Right ventricle myocardium superior (tissue), 1 donor: ENCODE measurements around the gene WNT4. TPM values are rescaled to one million over a fixed set of nuclear protein-coding genes. Genes with fewer than 3 reads are reported as not detected.
A peak's percentile ranks its signal among the peaks of the same experiment; 100 is the strongest.

Source experiments
- ATAC-seq: fragments of 200-7000 bp; cut with Tn5 transposase; one replicate; pipeline ENCODE4 v1.9.1; 2020; ENCODE audit warnings: mild to moderate bottlenecking; ENCODE audit not compliant: poor library complexity
- DNase-seq: peaks from one replicate; pipeline ENCODE4 v3.0.0-alpha.2; 2020
- intact Hi-C: fragments of 100-400 bp; cut with DNase I; formaldehyde crosslinking; loops from one replicate; pipeline ENCODE4 v1.11.2; 2022
- long read RNA-seq: library from polyadenylated mRNA; unstranded; transcript quantifications from one replicate; pipeline ENCODE4 v2.0.0, GENCODE V29; 2021
- total RNA-seq: library from RNA; stranded (reverse); fragmentation: NEBNext Ultra II Directional; extraction: Animal tissue kit (Norgen Biotek cat#: 25700); gene quantifications from one replicate; pipeline ENCODE4 v1.2.1, GENCODE V29; 2021
- donor health status: DM: no; HTN: yes; CAD: no; lungs with severe emphysema.

WNT4 gene
- not detected for total RNA-seq
- long read RNA-seq, partial matches to known transcripts, result 0 of 1 reads
- long read RNA-seq, other reads (novel, unspliced or antisense), result 1 of 1 reads

DNA sequence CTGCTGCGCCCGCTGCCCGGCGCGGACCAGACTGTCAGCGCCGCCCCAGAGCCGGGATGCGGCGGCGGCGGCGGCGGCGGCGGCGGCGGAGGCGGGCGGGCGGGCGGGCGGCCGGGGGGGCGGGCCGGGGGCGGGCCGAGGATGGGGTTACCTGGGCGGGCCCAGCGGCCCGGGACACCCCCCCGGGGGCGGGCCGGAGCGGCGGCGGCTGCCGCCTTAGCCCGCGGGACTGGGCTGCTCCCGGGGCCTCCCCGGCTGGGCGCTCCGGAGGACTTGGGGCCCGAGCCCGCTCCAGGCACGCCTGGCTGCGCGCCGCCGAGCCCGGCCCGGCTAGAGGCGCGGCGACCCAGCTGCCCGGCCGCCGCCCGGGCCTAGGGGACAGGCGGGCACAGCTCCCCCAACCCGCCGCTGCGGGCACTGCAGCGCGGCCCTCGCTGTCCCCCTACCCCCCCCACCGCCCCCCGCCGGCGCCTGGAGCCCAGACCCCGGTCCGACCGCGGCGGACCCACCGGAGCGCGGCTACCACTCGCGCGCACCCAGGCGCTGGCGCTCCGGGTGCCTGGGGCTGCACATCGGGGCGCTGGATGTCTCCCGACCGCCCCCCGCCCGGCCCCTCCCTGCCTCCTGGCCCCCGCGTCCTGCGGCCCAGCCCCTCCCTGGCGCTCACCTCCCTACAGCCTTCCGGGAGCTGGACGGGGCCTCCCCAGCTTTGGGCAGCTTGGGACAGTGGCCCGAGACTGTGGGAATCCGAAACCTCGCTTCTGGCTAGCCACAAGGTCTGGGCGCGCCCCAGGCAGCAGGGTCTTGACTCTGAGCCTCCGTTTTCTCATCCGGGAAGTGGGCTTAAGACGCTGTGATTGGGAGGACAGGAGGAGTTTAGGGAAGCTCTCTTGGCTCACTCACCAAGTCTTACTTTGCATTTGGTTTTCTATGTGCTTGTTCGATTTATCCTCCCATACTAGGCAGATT lies at the start of gene WNT4:
Gene WNT4 (minus strand): TSS at position 33 of the 969 bp plus-strand sequence. CDS start 175 bp downstream, outside the sequence.
- ATAC-seq (peak; percentile 69), DNase-seq (no peak)
- intact Hi-C loops, result no loop called here

DNA sequence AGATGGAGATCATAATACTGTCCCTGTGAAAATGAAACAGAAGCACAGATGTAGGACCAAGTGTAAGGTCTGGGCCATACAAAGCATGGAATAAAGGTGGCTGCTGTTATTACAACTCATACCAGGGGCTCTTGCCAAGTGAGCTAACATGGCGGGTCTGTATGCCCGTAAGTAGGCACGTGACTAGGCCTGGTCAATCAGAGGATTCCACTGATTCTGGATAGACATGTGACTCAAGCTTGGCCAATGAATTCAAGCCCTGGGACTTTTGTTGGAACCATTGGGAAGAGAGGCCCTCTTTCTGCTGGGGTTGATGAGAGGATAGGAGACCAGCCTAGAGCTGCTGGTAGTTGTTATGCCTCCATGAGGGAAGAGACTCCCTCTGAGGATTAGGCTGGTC lies 47.8 kb upstream of the WNT4 start:
- intact Hi-C loops, result no loop called here
- no peak for DNase-seq
- no peak for ATAC-seq

DNA sequence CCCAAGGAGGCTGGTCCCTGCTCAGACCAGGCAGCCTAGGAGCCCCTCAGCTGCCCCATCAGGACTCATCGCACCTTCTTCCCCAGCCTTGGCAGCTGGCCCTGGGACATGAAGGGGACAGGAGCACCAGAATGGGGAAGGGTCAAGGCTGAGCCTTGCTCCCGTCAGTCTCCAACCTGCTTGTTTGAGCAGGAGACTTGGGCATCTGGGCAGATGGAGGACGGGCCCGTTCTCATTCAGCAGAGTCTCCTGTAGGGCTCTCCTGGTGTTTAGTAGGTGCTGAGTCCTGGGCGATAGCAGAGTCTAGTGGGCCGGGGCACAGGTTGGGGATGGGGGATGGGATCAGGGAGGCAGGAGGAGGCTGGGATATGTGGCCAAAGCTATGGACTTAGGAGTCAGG lies 47.4 kb upstream of the WNT4 start:
- no peak for ATAC-seq
- no peak for DNase-seq
- intact Hi-C loops, result no loop called here

GRCh38 chr1:22189619-22190018 lies 46.7 kb upstream of the WNT4 start:
- intact Hi-C loops, result no loop called here
- DNase-seq (no peak), ATAC-seq (no peak)

DNA sequence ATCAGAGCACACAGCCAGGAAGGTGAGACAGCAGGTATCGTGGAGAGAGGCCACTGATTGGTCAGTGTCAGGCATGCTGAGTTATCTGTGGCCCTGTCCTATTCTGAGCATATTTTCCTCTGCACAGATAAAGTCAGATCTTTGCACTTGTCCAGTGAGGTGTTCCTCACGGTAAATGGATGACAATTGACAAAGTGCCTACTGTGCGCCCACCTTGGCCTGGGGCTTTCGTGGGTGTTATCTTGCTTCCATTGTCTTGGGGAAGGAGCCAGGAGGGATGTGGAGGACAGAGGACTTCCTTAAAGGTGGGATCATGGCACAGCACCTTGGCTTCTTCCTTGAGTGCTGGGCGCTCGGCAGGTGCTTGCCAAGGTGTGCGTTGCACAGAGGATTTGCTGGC lies 46.0 kb upstream of the WNT4 start:
- intact Hi-C loops, result no loop called here
- DNase-seq (no peak), ATAC-seq (no peak)

DNA sequence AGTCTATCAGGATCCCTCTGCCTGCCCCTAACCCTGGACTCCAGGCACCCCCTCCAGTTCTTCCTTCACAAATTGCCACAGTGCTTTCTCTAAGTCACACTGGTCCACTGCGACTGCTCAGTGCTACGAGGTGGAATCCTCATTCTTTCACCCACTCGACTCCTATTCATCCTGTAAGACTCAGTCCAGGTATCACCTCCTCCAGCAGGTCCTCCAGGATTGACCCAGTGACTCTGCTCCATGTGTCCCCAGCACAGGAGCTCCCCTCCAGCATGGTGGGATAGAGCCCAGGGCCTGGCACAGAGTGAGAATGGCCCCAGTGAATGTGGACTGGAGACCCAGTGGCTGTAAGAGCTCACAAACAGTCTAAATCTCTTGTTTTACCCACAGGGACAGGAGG lies 45.5 kb upstream of the WNT4 start:
- DNase-seq, result no peak
- intact Hi-C loops, result no loop called here
- no peak for ATAC-seq

DNA sequence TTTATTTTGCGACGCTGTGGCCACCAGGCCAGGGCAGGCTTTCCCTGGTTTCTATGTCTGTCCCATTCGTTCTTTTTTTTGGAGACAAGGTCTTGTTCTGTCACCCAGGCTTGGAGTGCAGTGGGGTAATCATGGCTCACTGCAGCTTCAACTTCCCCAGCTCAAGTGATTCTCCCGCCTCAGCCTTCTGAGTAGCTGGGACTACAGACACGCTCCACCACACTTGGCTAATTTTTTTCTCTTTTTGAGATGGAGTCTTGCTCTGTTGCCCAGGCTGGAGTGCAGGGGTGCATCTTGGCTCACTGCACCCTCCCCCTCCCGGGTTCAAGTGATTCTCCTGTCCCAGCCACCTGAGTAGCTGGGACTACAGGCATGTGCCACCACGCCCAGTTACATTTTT lies 43.4 kb upstream of the WNT4 start:
- intact Hi-C loops, result no loop called here
- ATAC-seq, result no peak
- DNase-seq, result no peak

DNA sequence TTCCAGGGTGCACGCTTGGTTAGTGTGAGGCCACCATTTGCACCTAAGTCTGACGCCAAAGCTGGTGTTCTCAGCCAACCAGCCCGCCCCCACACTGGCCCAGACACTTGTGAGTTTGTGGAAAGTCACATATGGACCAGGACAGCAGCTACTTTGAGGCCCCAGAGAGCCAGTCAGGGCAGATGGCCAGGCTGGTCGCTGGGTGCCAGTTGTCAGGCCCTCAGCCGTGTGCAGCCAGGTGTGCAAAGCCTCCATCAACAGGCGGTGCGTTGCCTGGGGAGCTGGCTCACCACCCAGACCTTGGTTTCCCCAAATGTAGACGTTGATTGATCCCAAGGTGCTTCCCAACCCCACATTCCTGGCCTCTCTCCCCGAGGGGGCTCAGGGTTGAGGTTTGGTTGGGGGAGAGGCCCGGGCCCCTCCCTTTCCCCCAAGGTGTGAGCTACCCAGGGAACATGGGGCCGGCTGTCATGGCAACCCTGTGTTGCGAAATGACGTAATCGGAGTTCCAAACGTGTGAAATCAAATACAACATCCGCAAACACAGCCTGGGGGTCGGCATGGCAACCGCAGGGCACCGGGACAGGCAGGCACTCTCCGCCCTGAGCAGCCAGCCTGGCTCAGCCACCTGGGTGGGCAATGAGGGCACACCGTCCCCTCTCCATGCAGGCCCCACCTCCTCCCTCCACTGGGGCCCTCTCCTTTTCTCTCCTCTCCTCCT lies 42.2 kb upstream of the WNT4 start:
- ATAC-seq (no peak), DNase-seq (no peak)
- intact Hi-C loops, result no loop called here

DNA sequence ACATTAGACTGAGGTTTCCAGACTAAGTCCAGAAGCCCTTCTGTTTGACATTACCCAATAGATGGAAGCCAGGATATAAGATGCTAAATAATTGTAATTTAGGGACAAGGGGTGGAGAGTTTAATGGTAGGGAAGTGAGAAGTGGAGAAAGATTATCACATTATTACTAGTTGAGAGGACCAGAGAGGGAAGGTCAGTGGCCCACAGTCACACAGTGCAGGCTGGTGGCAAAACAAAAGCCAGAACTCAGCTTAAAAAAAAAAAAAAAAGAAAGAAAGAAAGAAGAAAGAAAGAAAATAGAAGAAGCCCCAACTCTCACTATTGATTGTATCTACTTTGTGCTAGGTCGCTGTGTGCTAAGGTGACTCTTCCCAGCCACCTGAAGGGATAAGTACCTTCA lies 41.6 kb upstream of the WNT4 start:
- ATAC-seq (no peak), DNase-seq (no peak)

DNA sequence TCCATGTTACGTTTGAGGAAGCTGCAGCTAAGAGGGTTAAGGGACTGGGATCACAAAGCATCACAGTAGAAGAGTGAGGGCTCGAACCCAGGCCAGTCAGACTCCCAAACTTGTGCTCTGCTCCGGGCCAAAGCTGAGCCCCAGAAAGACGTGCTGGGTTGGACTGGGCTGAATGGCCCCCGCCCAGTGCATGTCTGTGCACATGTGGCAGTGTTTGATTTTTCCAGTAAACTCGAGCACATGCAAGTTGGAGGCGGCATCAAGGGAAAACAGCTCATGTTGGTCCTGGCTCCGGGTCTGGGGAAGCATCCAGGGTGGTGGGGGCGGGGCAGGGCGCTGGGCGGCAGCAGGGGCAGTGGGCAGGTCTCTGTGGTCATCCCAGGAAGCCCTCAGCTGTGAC lies 39.8 kb upstream of the WNT4 start:
- ATAC-seq, result no peak
- DNase-seq, result no peak
- intact Hi-C loops, result no loop called here

More for the DNA sequence above, 41.6 kb upstream of the WNT4 start:
- intact Hi-C loops, result no loop called here

DNA sequence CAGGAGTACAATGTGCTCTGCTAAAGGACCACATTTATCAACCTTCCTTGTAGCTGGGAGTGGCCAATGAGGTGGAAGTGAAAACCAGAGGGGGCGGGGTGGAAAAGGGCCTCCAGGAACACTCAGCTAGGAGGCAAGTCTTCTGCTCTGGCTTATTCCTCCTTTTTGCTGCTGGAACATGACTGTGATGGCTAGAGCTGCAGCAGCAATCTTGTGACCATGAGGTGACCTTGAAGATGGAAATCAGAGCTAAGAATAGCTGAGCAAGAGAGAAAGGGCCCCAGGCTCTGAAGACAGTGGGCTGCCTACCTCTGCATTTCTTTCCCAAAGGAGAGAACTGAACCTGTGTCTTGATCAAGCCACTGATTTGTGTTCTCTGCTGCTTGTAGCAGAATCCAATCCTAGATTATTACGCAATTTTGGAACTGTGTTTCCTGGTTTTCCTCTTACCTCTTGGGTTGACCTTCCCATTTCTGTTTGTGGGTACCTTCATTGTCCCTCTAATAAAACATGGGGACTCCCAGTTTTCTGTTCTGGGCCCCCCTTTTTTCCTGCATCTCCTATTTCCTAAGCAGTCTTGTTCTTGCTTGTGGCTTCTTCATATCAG lies 36.4 kb upstream of the WNT4 start:
- ATAC-seq, result no peak
- DNase-seq, result no peak
- intact Hi-C loops, result no loop called here

DNA sequence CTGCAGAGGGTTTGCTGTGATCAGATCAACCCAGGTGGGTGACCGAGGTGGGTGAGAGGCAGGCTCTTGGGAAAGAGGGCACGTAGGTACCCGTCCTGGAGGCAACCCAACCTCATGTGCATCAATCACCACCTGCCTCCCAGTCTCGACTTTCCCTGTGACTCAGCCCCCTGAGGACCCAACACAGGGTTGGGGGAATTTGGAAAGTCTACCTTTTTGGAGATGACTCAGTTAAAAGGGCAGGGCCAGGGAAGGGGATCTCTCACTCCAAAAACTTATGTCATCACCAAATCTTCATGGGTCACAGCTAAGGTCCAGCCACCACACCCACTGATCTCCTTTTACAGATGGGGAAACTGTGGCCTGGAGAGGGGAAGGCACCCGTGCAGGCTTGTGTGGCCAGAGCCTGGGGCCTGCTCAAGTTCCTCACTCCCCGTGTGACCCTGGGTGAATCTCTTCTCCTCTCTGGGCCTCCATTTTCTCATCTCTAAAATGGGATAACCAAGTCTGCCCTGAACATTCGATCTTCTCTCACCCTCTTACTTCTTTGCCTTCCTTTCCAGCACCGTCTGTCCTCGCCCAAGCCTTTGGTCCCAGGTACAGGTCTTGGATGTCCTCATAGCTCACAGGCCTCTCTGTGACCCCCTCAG lies 34.6 kb upstream of the WNT4 start:
- ATAC-seq (no peak), DNase-seq (no peak)
- intact Hi-C loops, result no loop called here

- intact Hi-C loops, result no loop called here
- DNase-seq, result no peak
Measured at GRCh38 chr1:22176258-22176657, 33.4 kb upstream of the WNT4 start.

DNA sequence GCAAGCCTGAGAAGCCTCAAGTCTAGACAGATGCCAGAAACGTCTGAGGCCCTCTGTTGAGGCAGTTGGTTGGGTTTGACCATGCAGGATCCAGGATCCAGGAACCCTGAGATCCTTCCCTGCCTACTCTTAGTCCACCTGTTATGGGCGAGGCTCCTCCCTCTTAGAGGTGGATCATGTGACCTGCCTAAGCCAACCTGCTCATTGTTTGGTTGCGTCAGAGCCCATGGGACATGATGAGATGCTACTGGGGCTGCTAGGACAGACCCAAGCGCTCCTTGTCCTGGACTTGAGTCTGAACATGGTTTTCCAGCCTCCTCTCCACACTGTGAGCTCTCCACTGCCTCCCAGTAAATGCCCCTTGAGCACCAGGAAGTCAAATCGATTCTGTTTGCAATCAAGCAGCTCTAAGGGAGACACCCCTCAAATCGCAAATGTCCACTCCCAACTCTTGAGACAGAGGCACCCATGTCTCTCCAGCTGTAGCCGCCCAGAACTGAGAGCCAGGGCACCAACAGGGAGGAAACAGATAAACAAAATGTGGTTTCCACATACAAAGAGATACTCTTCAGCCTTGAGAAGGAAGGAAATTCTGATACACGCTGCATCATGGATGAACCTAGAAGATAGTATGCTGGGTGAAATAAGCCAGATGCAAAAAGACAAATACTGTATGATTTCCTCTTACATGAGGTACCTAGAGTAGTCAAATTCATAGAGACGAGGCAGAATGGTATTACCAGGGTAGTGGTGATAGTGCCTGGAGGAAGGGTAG lies 31.7 kb upstream of the WNT4 start:
- ATAC-seq (no peak), DNase-seq (no peak)
- intact Hi-C loops, result no loop called here

More at GRCh38 chr1:22176258-22176657, 33.4 kb upstream of the WNT4 start:
- ATAC-seq, result no peak

DNA sequence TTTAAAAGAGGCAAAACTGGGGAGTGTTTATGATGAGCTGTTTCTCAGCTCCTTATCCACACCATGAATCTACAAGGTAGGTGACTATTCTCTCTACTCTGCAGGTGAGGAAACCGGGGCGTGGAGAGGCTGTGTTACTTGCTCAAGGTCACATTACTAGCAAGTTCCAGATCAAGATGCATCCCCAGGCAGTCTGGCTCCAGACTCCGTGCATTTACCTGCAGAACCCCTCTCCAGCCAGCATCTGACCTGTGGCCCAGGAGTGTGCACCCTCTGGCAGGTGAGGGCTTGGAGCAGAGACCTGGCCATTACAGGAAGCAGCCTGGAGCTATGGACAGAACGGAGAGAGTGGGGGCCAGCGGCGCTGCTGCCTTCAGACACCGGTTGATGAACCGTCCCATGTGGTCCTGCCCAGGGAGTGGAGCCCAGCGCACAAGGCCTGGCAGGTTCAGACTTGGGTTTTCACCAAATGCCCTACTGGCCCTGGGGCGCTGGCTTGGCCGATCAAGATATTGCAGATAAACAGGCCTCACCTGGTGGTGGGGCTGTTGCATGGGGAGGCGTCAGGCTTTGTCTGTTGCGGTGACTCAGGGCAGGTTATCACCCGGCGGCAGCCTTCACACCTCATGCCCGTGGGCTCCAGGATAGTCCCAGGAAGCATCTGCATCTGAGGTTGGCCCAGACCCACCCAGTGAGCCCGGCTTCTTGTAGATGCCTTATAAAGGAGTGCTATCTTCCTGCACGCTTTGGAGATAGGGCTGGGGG lies 29.2 kb upstream of the WNT4 start:
- no peak for DNase-seq
- ATAC-seq, result no peak
- intact Hi-C loops, result no loop called here

GRCh38 chr1:22169816-22170215 lies 26.9 kb upstream of the WNT4 start:
- intact Hi-C loops, result no loop called here
- ATAC-seq (no peak), DNase-seq (no peak)

DNA sequence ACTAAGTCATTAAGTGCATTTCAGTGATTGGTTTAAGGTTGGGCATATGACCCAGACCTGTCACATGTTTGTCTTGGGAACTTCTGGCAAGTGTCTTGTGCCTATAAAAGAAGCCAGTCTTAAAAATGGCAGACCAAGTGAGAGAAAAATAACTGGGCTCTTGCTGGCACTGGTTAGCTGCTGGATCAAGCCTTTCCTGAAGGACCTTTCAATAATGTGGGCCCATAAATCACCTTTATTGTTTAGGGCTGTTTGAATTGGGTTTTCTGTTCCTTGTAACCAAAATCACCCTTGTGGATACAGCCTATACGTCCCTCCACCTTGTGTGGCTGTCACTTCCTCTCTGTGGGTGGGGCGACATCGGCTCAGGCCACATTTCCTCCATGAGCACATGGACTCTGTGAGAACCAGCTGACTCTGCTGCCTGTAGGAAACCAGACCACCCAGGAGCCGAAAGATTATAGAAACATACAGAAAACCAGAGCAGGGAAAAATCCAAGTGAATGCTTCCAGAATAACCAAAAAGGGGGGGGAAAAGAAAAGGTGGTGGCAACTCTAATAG lies 25.6 kb upstream of the WNT4 start:
- DNase-seq (no peak), ATAC-seq (no peak)
- intact Hi-C loops, result no loop called here
